HG03175 (cell line): ENCODE results near the gene RAB6B.

Experiments used
- ATAC-seq: cut with Tn5 transposase; IDR thresholded peaks from one replicate; pipeline ENCODE4 v1.9.1; 2021; ENCODE audit warnings: mild to moderate bottlenecking, moderate library complexity; ENCODE audit not compliant: unreplicated experiment

RAB6B gene

DNA sequence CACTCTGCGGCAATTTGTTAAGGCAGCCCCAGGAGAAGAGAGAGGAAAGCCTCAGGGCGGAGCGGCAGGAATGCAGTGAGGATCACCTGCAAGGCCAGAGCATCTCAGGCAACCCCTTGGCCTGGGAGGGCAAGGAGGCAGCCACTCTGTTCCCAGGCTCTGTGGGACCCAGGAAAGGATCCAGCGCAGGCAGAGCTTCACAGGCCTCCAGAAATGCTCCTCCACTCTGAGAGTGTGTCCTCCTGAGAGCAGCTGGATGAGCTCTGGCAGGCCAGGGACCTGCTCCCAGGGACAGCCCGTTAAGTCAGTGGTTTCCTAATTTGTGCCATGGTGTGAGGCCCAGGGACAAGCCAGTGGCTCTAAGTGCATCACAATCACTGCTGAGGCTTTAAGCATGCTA is 35.2 kb downstream of the RAB6B start:
- no peak for ATAC-seq

- no peak for ATAC-seq
These were observed 36.1 kb downstream of the RAB6B start for GRCh38 chr3:133859381-133860234.

- no peak for ATAC-seq
These were observed 37.9 kb downstream of the RAB6B start for GRCh38 chr3:133857767-133858166.

DNA sequence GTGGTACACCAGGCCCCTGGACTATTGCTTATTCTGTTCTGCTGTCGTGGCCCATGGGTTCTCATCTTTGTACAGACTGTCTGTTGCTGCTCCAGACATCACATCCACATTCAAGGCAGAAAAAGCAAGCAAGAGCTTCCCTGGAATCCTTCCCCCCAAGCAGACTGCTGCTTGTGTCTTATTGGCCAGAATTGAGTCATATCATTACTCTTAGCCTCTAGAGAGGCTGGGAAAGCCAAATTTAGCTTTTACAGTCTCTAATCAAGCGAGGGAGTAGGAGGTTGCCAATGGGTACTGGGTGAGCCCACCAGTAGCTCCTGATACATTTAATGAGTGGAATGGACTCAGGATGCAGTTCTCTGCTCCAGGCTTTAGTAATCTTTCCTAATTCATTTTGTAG is 39.4 kb downstream of the RAB6B start:
- no peak for ATAC-seq

DNA sequence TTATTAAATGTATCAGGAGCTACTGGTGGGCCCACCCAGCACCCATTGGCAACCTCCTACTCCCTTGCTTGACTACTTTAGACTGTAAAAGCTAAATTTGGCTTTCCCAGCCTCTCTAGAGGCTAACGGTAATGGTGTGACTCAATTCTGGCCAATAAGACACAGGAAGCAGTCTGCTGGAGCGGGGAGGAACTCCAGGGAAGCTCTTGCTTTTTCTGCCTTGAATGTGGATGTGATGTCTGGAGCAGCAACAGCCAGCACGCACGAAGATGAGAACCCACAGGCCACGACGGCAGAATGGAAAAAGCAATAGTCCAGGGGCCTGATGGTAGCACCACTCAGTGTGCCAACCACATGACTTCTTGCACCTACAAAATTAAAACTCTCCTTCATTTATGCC is 39.9 kb downstream of the RAB6B start:
- no peak for ATAC-seq

GRCh38 chr3:133855002-133855370 is 40.7 kb downstream of the RAB6B start:
- no peak for ATAC-seq

GRCh38 chr3:133854264-133855001 is 41.2 kb downstream of the RAB6B start:
- no peak for ATAC-seq

DNA sequence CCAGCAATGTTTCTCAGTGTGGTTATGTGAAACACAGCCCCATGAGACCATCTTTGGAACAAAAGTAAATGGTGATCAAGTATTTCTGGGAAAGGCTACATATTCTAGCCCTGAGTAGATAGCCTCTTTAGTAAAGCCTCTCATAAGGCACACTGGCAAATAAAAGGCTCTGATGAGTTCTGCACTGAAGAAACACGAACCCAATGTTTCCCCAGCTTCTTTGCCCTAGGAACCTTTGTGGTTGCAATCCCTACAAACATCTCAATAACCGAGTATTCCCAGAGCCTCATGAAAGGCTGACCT is 41.8 kb downstream of the RAB6B start:
- ATAC-seq: no peak

DNA sequence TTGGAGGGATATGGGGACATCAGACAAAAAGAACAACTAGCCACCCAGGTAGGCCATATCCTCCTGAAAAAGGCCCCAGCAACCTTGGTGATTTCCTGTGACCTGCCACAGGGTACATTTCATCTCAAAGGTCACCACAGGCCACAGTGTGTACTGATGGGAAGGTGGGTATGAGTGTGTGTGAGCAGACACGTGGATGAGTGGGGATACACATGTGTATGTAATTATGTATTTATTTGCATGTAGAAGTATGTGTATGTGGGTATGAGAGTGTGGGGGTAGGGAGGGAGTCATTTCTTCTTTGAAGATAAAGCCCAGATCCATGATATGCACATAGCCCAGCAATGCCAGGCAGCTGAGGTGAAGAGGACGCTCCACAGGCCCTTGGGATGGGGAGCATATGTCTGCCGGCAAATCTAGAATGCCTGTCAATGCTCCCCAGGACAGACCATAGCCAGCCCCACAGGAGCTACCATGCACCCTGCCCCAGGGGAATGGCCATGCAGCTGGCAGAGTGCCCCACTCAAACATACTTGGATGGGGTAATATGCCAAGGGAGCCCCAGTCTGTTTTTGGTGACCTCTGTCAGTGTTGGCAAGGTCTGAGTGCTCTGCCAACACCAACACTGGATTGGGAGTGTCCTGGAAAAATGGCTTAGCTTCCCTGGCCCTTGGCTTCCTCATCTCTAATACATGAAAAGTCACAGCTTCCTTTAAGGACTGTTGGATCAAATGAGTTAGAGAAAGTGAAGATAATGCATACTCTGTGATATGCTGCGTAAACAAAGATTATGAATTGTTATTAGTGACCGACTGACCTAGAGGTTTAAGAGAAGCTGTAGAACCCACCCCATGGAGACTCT is 42.4 kb downstream of the RAB6B start:
- ATAC-seq: no peak

GRCh38 chr3:133851931-133852330 is 43.8 kb downstream of the RAB6B start:
- no peak for ATAC-seq

DNA sequence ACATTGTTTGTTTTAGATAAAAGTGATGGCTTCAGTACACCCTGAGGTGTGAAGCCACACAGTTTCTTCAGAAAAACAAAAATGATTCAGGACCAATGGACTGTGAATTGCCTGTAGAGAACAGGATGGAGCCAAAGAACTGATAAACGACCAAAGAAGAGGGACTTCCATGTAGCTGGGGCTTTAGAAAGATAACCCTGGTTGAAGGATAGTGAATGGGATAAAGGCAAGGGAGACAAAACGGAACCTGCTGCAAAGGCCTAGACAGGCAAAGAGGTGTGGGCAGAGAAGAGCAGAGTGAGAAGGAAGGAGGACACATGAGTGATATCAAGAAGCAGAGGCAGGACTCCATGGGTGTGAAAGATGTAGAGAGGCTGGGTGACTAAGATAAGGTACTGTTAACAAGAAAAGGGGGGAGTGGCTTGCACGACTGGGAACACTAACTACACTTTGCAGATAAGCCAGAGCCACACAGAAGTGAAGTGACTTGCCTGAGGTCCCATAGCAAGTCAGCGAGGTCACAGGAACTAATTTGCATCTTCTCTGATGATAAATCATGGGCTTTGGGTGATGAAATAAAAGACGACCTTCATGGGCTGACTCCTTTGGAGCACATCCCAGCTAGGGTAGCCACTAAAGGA is 44.3 kb downstream of the RAB6B start:
- peak; percentile 60 for ATAC-seq

DNA sequence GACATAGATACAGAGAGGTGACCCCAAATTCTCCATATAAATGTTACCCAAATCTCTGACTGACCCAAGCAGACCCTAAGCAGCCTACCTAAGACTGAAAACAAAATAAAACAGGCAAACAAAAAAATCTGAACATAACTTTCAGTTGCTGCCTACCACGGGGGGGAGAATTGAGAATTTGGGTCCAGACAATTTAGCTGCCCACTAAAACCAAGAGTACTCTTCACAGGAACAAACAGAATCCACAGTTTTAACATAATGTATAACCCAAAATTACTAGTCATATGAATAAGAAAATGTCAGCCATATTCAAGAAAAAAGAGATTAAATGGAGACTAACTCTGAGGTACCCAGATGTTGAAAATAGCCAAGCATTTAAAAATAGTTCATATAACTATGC is 45.6 kb downstream of the RAB6B start:
- ATAC-seq: no peak

- no peak for ATAC-seq
These were observed 46.3 kb downstream of the RAB6B start for GRCh38 chr3:133849346-133849745.

GRCh38 chr3:133845127-133845526 is 50.6 kb downstream of the RAB6B start:
- no peak for ATAC-seq

- no peak for ATAC-seq
These were observed 52.0 kb downstream of the RAB6B start for GRCh38 chr3:133843634-133844033.

DNA sequence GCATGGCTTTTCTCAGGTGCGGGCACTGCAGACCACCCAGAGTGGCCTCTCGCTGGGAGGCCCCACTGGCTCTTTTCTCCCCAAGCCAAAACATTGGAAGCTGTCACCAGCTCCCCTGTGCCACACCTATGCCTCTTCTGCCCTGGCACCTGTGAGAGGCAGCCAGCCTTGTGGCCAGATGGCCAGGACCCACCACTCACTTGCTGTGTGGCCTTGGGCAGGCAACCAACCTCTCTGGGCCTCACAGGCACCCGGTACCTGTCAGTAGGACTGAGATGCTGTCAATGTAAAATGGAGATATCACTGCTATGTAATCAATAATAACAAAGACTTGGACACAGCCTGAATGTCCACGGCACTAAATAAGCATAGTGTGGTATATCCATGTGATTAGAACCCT is 53.5 kb downstream of the RAB6B start:
- no peak for ATAC-seq

DNA sequence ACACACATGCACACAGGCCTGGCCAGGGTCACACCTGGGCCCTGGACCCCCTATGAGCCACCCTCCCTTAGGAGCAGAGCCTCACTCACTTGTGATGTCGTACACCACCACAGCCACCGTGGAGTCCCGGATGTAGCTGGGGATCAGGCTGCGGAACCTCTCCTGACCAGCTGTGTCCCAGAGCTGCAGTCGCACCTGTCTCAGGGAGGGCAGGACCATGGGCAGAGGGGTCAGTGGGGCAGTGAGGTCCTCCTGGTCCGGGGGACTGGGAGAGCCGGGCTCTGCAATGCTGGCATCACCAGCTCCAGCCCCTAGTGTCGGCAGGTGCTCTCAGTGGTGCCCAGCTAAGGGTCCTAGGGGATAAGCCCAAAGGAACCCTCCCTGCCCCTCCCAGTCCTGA is 54.5 kb downstream of the RAB6B start:
- ATAC-seq: no peak

- no peak for ATAC-seq
These were observed 54.9 kb downstream of the RAB6B start for GRCh38 chr3:133840767-133841166.

DNA sequence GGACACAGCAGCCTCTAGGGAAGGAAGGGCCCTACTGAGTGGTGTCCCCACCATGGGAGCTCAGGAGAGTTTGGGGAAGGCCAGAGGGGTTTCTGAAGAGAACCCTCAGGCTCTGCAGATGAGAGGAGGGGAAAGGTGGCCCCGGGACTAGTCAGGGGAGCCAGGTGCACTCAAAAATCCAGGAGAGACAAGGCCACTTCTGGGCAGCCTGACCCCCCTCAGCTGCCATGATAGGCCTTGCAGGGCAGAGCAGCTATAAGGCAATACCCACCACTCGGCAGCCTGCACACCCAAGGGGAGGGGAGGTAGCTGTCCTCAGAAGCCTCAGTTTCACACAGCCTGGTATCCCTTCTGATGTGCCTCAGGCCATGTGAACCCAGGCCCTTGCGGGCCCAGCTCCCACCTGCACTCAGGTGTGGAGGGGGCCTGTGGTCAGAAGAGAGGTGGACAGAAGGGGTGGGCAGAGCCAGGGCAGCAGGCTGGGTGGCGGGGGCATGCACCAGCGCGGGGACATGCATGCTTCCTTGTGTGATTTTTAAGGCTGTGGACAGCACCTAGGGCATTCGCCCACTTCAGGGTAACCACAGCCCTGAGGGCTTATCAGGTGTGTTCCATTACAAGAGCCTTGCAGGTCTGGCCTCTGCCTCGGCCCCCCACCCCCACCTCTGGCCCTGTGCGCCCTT is 55.5 kb downstream of the RAB6B start:
- no peak for ATAC-seq

GRCh38 chr3:133838916-133839800 is 56.5 kb downstream of the RAB6B start:
- no peak for ATAC-seq
